ENCODE measurements around the gene MAFG.
A peak's percentile ranks its signal among the peaks of the same experiment; 100 is the strongest.
"Not testable (repeated sequence)": the region's sequence is repeated elsewhere in the genome, so short reads cannot be mapped to it uniquely, and the experiment has no call there.

The MAFG gene

DNA sequence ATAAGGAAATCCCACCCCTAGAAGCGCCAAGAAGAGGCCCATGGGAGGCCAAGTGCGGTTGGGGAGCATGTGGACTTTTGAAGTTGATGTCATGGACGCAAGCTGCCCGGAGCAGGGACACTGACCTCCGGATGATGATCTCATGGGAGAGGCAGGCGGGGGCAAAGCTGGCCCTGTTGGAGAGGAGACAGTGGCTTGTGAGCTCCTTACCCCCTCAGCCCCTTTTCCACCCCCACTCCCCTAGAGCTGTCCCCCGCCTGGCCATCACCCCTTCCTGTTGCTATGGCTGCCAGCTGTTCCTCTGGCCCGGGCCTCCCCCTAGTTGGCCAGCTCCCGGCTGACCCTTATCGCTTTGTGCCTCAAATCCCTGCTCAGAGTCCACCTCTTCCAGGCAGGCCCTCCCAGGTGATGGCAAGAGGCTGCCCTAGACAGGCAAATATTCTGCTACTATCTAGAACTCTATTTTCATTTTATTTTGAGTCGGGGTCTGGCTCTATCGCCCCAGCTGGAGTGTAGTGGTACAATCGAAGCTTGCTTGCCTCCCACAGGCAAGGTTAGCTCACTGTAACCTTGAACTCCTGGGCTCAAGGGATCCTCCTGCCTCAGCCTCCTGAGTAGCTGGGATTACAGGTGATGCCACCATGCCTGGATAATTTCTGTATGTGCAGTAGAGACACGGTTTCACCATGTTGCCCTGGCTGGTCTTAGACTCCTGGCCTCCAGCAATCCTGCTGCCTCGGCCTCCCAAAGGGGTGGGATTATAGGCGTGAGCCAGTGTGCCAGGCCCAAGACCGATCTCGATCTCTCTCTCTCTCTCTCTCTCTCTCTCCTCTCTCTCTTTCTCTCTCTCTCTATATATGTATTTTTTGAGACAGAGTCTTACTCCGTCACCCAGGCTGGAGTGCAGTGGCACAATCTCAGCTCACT lies 26.9 kb upstream of the MAFG start:
- DNase-seq (ENCODE audit: low spot score) = no peak
- POLR2A ChIA-PET (ENCODE audit: low non-redundant PET) = no interaction called here
- TF ChIP-seq CTCF (conservative IDR thresholded peaks at IDR 0.05; ENCODE audit: low read depth) = no peak
- CTCF ChIA-PET = interaction anchor here (0.7 to 0.8 kb wide), 2 partner anchors 21 to 63 kb away, joined by 3 read pairs; no protein-coding TSS in a partner anchor
- 0 out of 2 replicates have a peak overlapping the region, but pooled peaks have one; percentile 8 for H3K27ac ChIP-seq

DNA sequence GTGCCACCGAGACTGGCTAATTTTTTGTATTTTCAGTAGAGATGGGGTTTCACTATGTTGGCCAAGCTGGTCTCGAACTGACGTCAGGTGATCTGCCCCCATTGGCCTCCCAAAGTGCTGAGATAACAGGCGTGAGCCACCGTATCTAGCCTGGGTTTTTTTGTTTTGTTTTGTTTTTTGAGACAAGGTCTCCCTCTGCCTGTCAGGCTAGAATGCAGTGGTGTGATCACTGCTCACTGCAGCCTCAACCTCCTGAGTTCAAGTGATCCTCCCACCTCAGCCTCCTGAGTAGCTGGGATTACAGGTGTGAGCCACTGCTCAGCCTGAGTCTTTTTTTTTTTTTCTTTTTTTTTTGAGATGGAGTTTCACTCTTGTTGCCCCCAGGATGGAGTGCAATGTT lies 25.9 kb upstream of the MAFG start:
- not testable (repeated sequence) for H3K27ac ChIP-seq; DNase-seq (ENCODE audit: low spot score)
- ChIA-PET POLR2A (ENCODE audit: low non-redundant PET) (interaction anchor here (0.7 kb wide), 1 partner anchor 110 kb away, joined by 5 read pairs; no protein-coding TSS in a partner anchor), CTCF (interaction anchor here (0.6 kb wide), 1 partner anchor 36 kb away, joined by 3 read pairs; no protein-coding TSS in a partner anchor)

GRCh38 chr17:81952792-81953228 lies 25.3 kb upstream of the MAFG start:
- no peak overlapping the region for H3K27ac ChIP-seq
- ChIA-PET POLR2A (ENCODE audit: low non-redundant PET) (interaction anchor here (0.7 kb wide), 3 partner anchors 14 to 109 kb away, joined by 3 to 5 read pairs (median 3); no protein-coding TSS in a partner anchor), CTCF (interaction anchor here (0.6 to 0.7 kb wide), 2 partner anchors 35 to 68 kb away, joined by 3 read pairs; no protein-coding TSS in a partner anchor)

GRCh38 chr17:81951785-81952684 lies 24.5 kb upstream of the MAFG start:
- no peak for TF ChIP-seq CTCF (conservative IDR thresholded peaks at IDR 0.05; ENCODE audit: low read depth)
- ChIA-PET POLR2A (ENCODE audit: low non-redundant PET) (interaction anchor here (0.7 kb wide), 1 partner anchor 15 kb away, joined by 3 read pairs; no protein-coding TSS in a partner anchor), CTCF (interaction anchor here (0.7 kb wide), 2 partner anchors 69 to 70 kb away, joined by 3 to 5 read pairs; no protein-coding TSS in a partner anchor)
- 0 out of 2 replicates have a peak overlapping the region, but pooled peaks have one; percentile 2 for H3K27ac ChIP-seq
- DNase-seq (ENCODE audit: low spot score) = no peak

More at GRCh38 chr17:81952792-81953228, 25.3 kb upstream of the MAFG start:
- no peak for TF ChIP-seq CTCF (conservative IDR thresholded peaks at IDR 0.05; ENCODE audit: low read depth)
- DNase-seq (ENCODE audit: low spot score) = no peak

DNA sequence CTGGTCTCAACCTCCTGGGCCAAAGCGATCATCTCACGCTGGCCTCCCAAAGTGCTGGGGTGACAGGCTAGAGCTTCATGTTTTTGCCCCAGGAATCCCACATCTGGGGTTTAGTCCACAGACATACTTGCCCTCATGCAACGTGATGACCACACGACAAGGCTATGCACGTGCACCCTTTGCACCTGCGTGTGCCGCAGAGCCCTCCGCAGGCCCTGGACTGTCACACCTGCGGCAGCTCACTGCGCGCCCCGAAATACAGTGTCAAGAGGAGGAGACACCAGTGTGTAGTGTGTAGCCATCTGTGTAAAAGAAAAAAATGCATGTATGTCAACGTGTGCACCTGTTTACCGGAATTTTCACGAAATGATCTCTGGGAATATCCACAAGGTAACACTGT lies 23.0 kb upstream of the MAFG start:
- no peak for DNase-seq (ENCODE audit: low spot score)
- no peak overlapping the region for H3K27ac ChIP-seq
- CTCF ChIA-PET = interaction anchor here (0.6 to 1.7 kb wide), 2 partner anchors 9 to 1781 kb away, joined by 4 to 13 read pairs; partner anchors contain the start of gene CARD14
- TF ChIP-seq CTCF (conservative IDR thresholded peaks at IDR 0.05; ENCODE audit: low read depth) = no peak
- POLR2A ChIA-PET (ENCODE audit: low non-redundant PET) = interaction anchor here (0.6 kb wide), 1 partner anchor 11 kb away, joined by 3 read pairs; no protein-coding TSS in a partner anchor

- H3K27ac ChIP-seq = no peak overlapping the region
- TF ChIP-seq CTCF (conservative IDR thresholded peaks at IDR 0.05; ENCODE audit: low read depth) = no peak
- CTCF ChIA-PET = interaction anchor here (0.7 to 1.0 kb wide), 2 partner anchors 71 to 72 kb away, joined by 3 to 7 read pairs; no protein-coding TSS in a partner anchor
- no peak for DNase-seq (ENCODE audit: low spot score)
- POLR2A ChIA-PET (ENCODE audit: low non-redundant PET) = no interaction called here
Measured at GRCh38 chr17:81948635-81949378, 21.3 kb upstream of the MAFG start.
